HEK293 (cell line): Measurements from ENCODE around the gene PRCD.

Experiments used
- CTCF ChIA-PET: fragments of 350-600 bp; formaldehyde crosslinking; extraction: SDS; loops from one replicate; lab custom pipeline; 2021; ENCODE audit warnings: antibody characterized with exemption; lab: Yijun Ruan, JAX
- POLR2A ChIA-PET: fragments of 300-600 bp; formaldehyde crosslinking; extraction: SDS; loops from one replicate; lab custom pipeline; 2020; ENCODE audit warnings: antibody characterized with exemption, inconsistent platforms; lab: Yijun Ruan, JAX
- H3K27ac ChIP-seq: fragments of 200-500 bp; sonication (Bioruptor generic); 2 replicates; pipeline ENCODE4 v1.5.1; 2014; ENCODE audit warnings: low read depth, low read length, control low read depth, inconsistent platforms; ENCODE audit errors: extremely low read depth
- H3K36me3 ChIP-seq, 2 experiments: fragments of 200-500 bp in 1 of 2; sonication (Bioruptor generic) in 1 of 2; 1 replicate in 1 of 2; 2 replicates in 1 of 2; pipeline ENCODE4 v1.5.1; 2014 to 2017; ENCODE audit warnings: inconsistent platforms in 2 of 2, low read length in 2 of 2; ENCODE audit not compliant: control insufficient read depth in 2 of 2, insufficient read depth in 1 of 2
- H3K4me1 ChIP-seq: fragments of 200-500 bp; sonication (Bioruptor generic); 2 replicates; pipeline ENCODE4 v1.5.1; 2014; ENCODE audit warnings: mild to moderate bottlenecking, low read length, inconsistent platforms; ENCODE audit not compliant: control insufficient read depth, insufficient read depth
- H3K4me3 ChIP-seq: 2 replicates; pipeline ENCODE4 v1.5.1; 2011; ENCODE audit warnings: low read depth, mild to moderate bottlenecking, control low read depth, low read length, moderate library complexity
- H3K9me3 ChIP-seq: fragments of 200-500 bp; sonication (Bioruptor generic); 2 replicates; pipeline ENCODE4 v1.5.1; 2014; ENCODE audit warnings: low read depth, low read length, inconsistent platforms; ENCODE audit not compliant: control insufficient read depth, insufficient read depth
- EGR2 ChIP-seq: fragments of 450-650 bp; formaldehyde crosslinking; IDR thresholded peaks from 2 replicates; pipeline ENCODE4 v1.5.1; 2016; ENCODE audit warnings: low read depth, missing biosample characterization, missing genetic modification characterization
- GLIS1 ChIP-seq: fragments of 450-650 bp; formaldehyde crosslinking; IDR thresholded peaks from 2 replicates; pipeline ENCODE4 v1.5.1; 2016; ENCODE audit warnings: missing biosample characterization, missing genetic modification characterization
- KLF1 ChIP-seq: fragments of 450-650 bp; formaldehyde crosslinking; IDR thresholded peaks from 2 replicates; pipeline ENCODE4 v1.5.1; 2016; ENCODE audit warnings: missing biosample characterization, missing genetic modification characterization
- KLF16 ChIP-seq: fragments of 450-650 bp; formaldehyde crosslinking; IDR thresholded peaks from 2 replicates; pipeline ENCODE4 v1.5.1; 2017; ENCODE audit warnings: missing biosample characterization, missing genetic modification characterization
- SCRT2 ChIP-seq: fragments of 450-650 bp; formaldehyde crosslinking; IDR thresholded peaks from 2 replicates; pipeline ENCODE4 v1.5.1; 2016; ENCODE audit warnings: missing biosample characterization, missing genetic modification characterization
- SP2 ChIP-seq: fragments of 450-650 bp; formaldehyde crosslinking; IDR thresholded peaks from 2 replicates; pipeline ENCODE4 v1.5.1; 2016; ENCODE audit warnings: missing biosample characterization, missing genetic modification characterization
- ZBTB48 ChIP-seq: fragments of 450-650 bp; formaldehyde crosslinking; IDR thresholded peaks from 2 replicates; pipeline ENCODE4 v1.5.1; 2016; ENCODE audit warnings: missing biosample characterization, missing genetic modification characterization
- ZBTB8A ChIP-seq: fragments of 450-650 bp; formaldehyde crosslinking; IDR thresholded peaks from 2 replicates; pipeline ENCODE4 v1.5.1; 2016; ENCODE audit warnings: missing biosample characterization, missing genetic modification characterization
- ZEB2 ChIP-seq: fragments of 450-650 bp; formaldehyde crosslinking; IDR thresholded peaks from 2 replicates; pipeline ENCODE4 v1.5.1; 2016; ENCODE audit warnings: missing biosample characterization, missing genetic modification characterization
- ZFHX2 ChIP-seq: fragments of 450-650 bp; formaldehyde crosslinking; conservative IDR thresholded peaks from 2 replicates; pipeline ENCODE4 v1.5.1; 2016; ENCODE audit warnings: missing biosample characterization, missing genetic modification characterization
- ZNF121 ChIP-seq: fragments of 450-650 bp; formaldehyde crosslinking; IDR thresholded peaks from 2 replicates; pipeline ENCODE4 v1.5.1; 2016; ENCODE audit warnings: missing biosample characterization, missing genetic modification characterization
- ZNF138 ChIP-seq: fragments of 450-650 bp; formaldehyde crosslinking; IDR thresholded peaks from 2 replicates; pipeline ENCODE4 v1.5.1; 2016; ENCODE audit warnings: missing biosample characterization, missing genetic modification characterization, borderline replicate concordance
- ZNF239 ChIP-seq: fragments of 450-650 bp; formaldehyde crosslinking; IDR thresholded peaks from 2 replicates; pipeline ENCODE4 v1.5.1; 2016; ENCODE audit warnings: missing biosample characterization, missing genetic modification characterization
- ZNF426 ChIP-seq: fragments of 450-650 bp; formaldehyde crosslinking; IDR thresholded peaks from 2 replicates; pipeline ENCODE4 v1.5.1; 2017; ENCODE audit warnings: missing biosample characterization, missing genetic modification characterization, mild to moderate bottlenecking, inconsistent platforms, moderate library complexity
- ZNF549 ChIP-seq: fragments of 450-650 bp; IDR thresholded peaks from 2 replicates; pipeline ENCODE4 v1.5.1; 2018; ENCODE audit warnings: missing biosample characterization, missing genetic modification characterization, mild to moderate bottlenecking, inconsistent platforms, moderate library complexity
- ZNF560 ChIP-seq: fragments of 450-650 bp; formaldehyde crosslinking; IDR thresholded peaks from 2 replicates; pipeline ENCODE4 v1.5.1; 2017; ENCODE audit warnings: missing biosample characterization, missing genetic modification characterization, borderline replicate concordance
- ZNF785 ChIP-seq: fragments of 450-650 bp; formaldehyde crosslinking; IDR thresholded peaks from 2 replicates; pipeline ENCODE4 v1.5.1; 2016; ENCODE audit warnings: missing biosample characterization, missing genetic modification characterization
- ZSCAN30 ChIP-seq: fragments of 450-650 bp; IDR thresholded peaks from 2 replicates; pipeline ENCODE4 v1.5.1; 2018; ENCODE audit warnings: missing biosample characterization, mild to moderate bottlenecking, missing genetic modification characterization, moderate library complexity
- TF ChIP-seq, protein P1 (sequence below): fragments of 450-650 bp; formaldehyde crosslinking; IDR thresholded peaks from 2 replicates; pipeline ENCODE4 v1.5.1; 2017; ENCODE audit warnings: missing biosample characterization, missing genetic modification characterization
- TF ChIP-seq, protein P2 (sequence below): fragments of 450-650 bp; formaldehyde crosslinking; IDR thresholded peaks from 2 replicates; pipeline ENCODE4 v1.5.1; 2017; ENCODE audit warnings: missing biosample characterization, missing genetic modification characterization
- TF ChIP-seq, protein P3 (sequence below): fragments of 450-650 bp; formaldehyde crosslinking; IDR thresholded peaks from 2 replicates; pipeline ENCODE4; 2016; ENCODE audit warnings: missing biosample characterization, missing genetic modification characterization
- TF ChIP-seq, protein P4 (sequence below): fragments of 450-650 bp; formaldehyde crosslinking; IDR thresholded peaks from 2 replicates; pipeline ENCODE4 v1.5.1; 2016; ENCODE audit warnings: missing biosample characterization, missing genetic modification characterization
- TF ChIP-seq, protein P5 (sequence below): fragments of 450-650 bp; formaldehyde crosslinking; IDR thresholded peaks from 2 replicates; pipeline ENCODE4 v1.5.1; 2017; ENCODE audit warnings: missing biosample characterization, missing genetic modification characterization
- TF ChIP-seq, protein P6 (sequence below): fragments of 450-650 bp; formaldehyde crosslinking; IDR thresholded peaks from 2 replicates; pipeline ENCODE4 v1.5.1; 2016; ENCODE audit warnings: missing biosample characterization, missing genetic modification characterization

PRCD gene

DNA sequence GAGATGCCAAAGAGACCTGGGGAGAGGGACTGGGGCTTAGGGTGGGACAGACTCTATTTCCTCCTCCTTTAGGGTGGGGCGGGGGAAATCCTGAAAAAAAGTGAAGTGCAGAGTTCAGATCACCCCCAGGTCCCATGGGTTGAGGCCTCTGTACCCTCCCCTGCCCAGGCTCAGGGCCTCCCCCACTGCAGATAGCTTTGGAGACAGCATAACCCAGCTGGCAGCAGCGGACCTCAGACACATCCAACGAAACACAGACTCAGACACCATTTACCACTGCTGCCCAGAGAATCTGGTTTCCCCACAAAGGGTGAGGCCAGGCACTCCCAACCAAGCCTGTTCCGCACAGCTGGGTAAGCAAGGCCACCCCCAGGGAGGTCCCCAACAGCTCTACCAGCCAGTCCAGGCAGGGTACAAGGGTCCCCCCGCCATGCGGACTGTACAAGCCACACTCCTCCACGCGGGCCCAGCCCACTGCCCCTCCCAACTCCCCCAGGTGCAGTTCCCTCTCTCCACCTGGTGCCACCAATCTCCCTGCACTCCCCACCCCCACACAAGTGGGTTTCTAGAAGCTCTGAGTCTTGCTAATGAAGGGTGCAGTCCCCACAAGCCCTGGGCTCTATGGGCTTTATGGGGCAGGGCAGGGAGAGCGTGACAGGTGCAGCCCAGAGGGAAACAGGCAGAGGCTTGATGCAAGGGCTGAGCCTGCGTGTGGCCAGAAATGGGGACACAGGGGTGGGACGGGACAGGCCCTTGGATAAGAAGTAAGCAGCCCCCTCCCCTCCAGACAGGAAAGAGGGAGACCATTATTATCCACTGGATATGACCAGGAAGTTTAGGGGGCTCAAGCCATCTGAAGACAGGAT, 47.5 kb upstream of the PRCD start:
- no peak overlapping the region for H3K27ac ChIP-seq
- H3K9me3 ChIP-seq: no peaks in the 10 kb centered on the region
- ChIA-PET POLR2A (no interaction called here), CTCF (interaction anchor here (0.7 to 2.6 kb wide), 10 partner anchors 13 to 152 kb away, joined by 3 to 14 read pairs (median 3); partner anchors contain the start of gene AANAT)
- no peak overlapping the region for H3K4me3 ChIP-seq
- H3K36me3 ChIP-seq: no peaks in the 10 kb centered on the region
- TF ChIP-seq SP2 (tag by site-specific recombination) (peak; percentile 28; the same call in 1 of the 2 replicates), KLF1 (tag by site-specific recombination) (peak; percentile 67), ZNF239 (no peak), GLIS1 (tag by site-specific recombination) (peak; percentile 40; the same call in 1 of the 2 replicates)
- peaks cover 4% of the 10 kb centered on the region; the same call in 1 of the 2 replicates for H3K4me1 ChIP-seq

DNA sequence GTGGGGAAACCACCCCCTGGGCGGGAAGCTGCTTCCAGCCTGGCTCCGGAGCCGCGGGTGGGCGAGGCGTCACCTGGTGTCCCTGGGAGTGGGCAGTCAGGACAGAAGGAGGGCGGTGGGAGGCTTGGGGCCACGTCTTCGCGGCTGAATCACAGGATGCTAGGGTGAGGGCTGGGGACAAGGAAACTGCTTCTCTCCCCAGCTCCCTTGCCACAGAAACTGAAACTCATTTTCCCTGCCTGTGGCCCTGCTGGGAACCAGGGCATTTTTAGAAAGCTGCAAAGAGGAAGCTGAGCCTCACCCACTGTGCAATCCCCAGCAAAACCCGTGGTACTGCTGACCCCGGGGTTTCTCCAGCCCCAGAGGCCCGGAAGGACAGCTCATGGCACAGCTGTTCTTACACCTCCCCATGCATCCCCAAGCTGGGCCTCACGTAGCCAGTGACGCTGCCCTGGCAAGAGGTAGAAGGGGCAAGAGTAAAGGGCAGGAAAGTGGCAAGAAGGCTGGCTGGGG, 46.8 kb upstream of the PRCD start:
- H3K4me3 ChIP-seq: no peak overlapping the region
- no peaks in the 10 kb centered on the region for H3K36me3 ChIP-seq
- CTCF ChIA-PET: interaction anchor here (0.5 to 2.3 kb wide), 10 partner anchors 12 to 189 kb away, joined by 3 to 8 read pairs (median 3); partner anchors contain the start of gene AANAT
- POLR2A ChIA-PET: interaction anchor here (0.5 kb wide), 1 partner anchor 27 kb away, joined by 4 read pairs; no protein-coding TSS in a partner anchor
- no peaks in the 10 kb centered on the region for H3K9me3 ChIP-seq
- H3K27ac ChIP-seq: no peak overlapping the region
- H3K4me1 ChIP-seq: peaks cover 4% of the 10 kb centered on the region; the same call in 1 of the 2 replicates
- TF ChIP-seq SCRT2 (tag by site-specific recombination) (no peak), ZNF138 (no peak), ZNF560 (tag by site-specific recombination) (no peak), ZNF549 (tag by site-specific recombination) (no peak), KLF16 (tag by site-specific recombination) (no peak), ZNF785 (tag by site-specific recombination) (no peak), GLIS1 (tag by site-specific recombination) (no peak), ZNF426 (tag by site-specific recombination) (no peak), ZSCAN30 (tag by site-specific recombination) (no peak), ZFHX2 (tag by site-specific recombination) (peak; percentile 74), ZEB2 (tag by site-specific recombination) (no peak), ZNF121 (no peak), ZBTB48 (tag by site-specific recombination) (0 out of 2 replicates have a peak, but pooled peaks have one; percentile 31), ZBTB8A (tag by site-specific recombination) (no peak), EGR2 (tag by site-specific recombination) (peak; percentile 70; the same call in 1 of the 2 replicates)
- TF ChIP-seq, protein P1, sequence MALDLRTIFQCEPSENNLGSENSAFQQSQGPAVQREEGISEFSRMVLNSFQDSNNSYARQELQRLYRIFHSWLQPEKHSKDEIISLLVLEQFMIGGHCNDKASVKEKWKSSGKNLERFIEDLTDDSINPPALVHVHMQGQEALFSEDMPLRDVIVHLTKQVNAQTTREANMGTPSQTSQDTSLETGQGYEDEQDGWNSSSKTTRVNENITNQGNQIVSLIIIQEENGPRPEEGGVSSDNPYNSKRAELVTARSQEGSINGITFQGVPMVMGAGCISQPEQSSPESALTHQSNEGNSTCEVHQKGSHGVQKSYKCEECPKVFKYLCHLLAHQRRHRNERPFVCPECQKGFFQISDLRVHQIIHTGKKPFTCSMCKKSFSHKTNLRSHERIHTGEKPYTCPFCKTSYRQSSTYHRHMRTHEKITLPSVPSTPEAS (tag by site-specific recombination): no peak
- TF ChIP-seq, protein P2, sequence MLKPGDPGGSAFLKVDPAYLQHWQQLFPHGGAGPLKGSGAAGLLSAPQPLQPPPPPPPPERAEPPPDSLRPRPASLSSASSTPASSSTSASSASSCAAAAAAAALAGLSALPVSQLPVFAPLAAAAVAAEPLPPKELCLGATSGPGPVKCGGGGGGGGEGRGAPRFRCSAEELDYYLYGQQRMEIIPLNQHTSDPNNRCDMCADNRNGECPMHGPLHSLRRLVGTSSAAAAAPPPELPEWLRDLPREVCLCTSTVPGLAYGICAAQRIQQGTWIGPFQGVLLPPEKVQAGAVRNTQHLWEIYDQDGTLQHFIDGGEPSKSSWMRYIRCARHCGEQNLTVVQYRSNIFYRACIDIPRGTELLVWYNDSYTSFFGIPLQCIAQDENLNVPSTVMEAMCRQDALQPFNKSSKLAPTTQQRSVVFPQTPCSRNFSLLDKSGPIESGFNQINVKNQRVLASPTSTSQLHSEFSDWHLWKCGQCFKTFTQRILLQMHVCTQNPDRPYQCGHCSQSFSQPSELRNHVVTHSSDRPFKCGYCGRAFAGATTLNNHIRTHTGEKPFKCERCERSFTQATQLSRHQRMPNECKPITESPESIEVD: no peak
- TF ChIP-seq, protein P3, sequence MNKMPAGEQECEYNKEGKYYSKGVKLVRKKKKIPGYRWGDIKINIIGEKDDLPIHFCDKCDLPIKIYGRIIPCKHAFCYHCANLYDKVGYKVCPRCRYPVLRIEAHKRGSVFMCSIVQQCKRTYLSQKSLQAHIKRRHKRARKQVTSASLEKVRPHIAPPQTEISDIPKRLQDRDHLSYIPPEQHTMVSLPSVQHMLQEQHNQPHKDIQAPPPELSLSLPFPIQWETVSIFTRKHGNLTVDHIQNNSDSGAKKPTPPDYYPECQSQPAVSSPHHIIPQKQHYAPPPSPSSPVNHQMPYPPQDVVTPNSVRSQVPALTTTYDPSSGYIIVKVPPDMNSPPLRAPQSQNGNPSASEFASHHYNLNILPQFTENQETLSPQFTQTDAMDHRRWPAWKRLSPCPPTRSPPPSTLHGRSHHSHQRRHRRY (tag by site-specific recombination): no peak
- TF ChIP-seq, protein P4, sequence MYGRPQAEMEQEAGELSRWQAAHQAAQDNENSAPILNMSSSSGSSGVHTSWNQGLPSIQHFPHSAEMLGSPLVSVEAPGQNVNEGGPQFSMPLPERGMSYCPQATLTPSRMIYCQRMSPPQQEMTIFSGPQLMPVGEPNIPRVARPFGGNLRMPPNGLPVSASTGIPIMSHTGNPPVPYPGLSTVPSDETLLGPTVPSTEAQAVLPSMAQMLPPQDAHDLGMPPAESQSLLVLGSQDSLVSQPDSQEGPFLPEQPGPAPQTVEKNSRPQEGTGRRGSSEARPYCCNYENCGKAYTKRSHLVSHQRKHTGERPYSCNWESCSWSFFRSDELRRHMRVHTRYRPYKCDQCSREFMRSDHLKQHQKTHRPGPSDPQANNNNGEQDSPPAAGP (tag by site-specific recombination): no peak
- TF ChIP-seq, protein P5, sequence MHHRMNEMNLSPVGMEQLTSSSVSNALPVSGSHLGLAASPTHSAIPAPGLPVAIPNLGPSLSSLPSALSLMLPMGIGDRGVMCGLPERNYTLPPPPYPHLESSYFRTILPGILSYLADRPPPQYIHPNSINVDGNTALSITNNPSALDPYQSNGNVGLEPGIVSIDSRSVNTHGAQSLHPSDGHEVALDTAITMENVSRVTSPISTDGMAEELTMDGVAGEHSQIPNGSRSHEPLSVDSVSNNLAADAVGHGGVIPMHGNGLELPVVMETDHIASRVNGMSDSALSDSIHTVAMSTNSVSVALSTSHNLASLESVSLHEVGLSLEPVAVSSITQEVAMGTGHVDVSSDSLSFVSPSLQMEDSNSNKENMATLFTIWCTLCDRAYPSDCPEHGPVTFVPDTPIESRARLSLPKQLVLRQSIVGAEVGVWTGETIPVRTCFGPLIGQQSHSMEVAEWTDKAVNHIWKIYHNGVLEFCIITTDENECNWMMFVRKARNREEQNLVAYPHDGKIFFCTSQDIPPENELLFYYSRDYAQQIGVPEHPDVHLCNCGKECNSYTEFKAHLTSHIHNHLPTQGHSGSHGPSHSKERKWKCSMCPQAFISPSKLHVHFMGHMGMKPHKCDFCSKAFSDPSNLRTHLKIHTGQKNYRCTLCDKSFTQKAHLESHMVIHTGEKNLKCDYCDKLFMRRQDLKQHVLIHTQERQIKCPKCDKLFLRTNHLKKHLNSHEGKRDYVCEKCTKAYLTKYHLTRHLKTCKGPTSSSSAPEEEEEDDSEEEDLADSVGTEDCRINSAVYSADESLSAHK (tag by site-specific recombination): peak; percentile 94
- TF ChIP-seq, protein P6, sequence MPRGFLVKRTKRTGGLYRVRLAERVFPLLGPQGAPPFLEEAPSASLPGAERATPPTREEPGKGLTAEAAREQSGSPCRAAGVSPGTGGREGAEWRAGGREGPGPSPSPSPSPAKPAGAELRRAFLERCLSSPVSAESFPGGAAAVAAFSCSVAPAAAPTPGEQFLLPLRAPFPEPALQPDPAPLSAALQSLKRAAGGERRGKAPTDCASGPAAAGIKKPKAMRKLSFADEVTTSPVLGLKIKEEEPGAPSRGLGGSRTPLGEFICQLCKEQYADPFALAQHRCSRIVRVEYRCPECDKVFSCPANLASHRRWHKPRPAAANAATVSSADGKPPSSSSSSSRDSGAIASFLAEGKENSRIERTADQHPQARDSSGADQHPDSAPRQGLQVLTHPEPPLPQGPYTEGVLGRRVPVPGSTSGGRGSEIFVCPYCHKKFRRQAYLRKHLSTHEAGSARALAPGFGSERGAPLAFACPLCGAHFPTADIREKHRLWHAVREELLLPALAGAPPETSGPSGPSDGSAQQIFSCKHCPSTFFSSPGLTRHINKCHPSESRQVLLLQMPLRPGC: no peak
